MM.1S (cell line): ENCODE measurements around the gene AGAP1.

Experiments used
- EZH2 ChIP-seq: fragments of 300-600 bp; sonication (generic); optimal IDR thresholded peaks from 2 replicates; pipeline ENCODE3; 2017; ENCODE audit warnings: low read depth, mild to moderate bottlenecking, antibody characterized with exemption, low read length, mixed read lengths
- EZH2phosphoT487 ChIP-seq: fragments of 300-600 bp; sonication (generic); IDR thresholded peaks from 2 replicates; pipeline ENCODE4 v1.6.1; 2018; ENCODE audit warnings: antibody characterized with exemption, low read length
- TF ChIP-seq, protein P1 (sequence below): fragments of 300-600 bp; sonication (generic); IDR thresholded peaks from 2 replicates; pipeline ENCODE4 v1.5.1; 2016; ENCODE audit warnings: antibody characterized with exemption, low read length, mixed read lengths

DNA sequence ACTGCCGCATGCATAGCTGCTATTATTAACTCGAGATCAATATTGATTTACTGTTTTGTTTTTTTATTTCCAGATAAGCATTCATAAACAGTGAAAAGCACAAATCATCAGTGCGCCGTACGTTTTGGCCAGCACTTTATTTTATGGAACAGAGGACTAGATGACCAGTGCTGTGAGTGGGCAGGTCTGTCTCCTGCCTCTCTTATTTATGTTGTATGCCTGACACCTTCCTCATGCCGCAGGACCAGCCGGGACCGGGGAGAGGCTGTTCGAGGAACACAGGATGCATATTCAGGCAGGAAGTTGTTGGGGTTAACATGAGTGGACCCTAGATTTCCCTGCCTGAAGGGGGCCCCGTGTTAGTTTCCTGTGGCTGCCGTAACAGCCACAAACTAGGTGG lies 72.6 kb downstream of the AGAP1 start:
- TF ChIP-seq, protein P1, sequence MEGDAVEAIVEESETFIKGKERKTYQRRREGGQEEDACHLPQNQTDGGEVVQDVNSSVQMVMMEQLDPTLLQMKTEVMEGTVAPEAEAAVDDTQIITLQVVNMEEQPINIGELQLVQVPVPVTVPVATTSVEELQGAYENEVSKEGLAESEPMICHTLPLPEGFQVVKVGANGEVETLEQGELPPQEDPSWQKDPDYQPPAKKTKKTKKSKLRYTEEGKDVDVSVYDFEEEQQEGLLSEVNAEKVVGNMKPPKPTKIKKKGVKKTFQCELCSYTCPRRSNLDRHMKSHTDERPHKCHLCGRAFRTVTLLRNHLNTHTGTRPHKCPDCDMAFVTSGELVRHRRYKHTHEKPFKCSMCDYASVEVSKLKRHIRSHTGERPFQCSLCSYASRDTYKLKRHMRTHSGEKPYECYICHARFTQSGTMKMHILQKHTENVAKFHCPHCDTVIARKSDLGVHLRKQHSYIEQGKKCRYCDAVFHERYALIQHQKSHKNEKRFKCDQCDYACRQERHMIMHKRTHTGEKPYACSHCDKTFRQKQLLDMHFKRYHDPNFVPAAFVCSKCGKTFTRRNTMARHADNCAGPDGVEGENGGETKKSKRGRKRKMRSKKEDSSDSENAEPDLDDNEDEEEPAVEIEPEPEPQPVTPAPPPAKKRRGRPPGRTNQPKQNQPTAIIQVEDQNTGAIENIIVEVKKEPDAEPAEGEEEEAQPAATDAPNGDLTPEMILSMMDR, result no peak
- TF ChIP-seq EZH2 (no peak), EZH2phosphoT487 (no peak)
